HG03521 (cell line): ENCODE measurements around the gene EPHB2.

Experiments used
- ATAC-seq: cut with Tn5 transposase; IDR thresholded peaks from one replicate; pipeline ENCODE4 v1.9.1; 2021; ENCODE audit warnings: mild to moderate bottlenecking, moderate library complexity; ENCODE audit not compliant: unreplicated experiment

The EPHB2 gene

DNA sequence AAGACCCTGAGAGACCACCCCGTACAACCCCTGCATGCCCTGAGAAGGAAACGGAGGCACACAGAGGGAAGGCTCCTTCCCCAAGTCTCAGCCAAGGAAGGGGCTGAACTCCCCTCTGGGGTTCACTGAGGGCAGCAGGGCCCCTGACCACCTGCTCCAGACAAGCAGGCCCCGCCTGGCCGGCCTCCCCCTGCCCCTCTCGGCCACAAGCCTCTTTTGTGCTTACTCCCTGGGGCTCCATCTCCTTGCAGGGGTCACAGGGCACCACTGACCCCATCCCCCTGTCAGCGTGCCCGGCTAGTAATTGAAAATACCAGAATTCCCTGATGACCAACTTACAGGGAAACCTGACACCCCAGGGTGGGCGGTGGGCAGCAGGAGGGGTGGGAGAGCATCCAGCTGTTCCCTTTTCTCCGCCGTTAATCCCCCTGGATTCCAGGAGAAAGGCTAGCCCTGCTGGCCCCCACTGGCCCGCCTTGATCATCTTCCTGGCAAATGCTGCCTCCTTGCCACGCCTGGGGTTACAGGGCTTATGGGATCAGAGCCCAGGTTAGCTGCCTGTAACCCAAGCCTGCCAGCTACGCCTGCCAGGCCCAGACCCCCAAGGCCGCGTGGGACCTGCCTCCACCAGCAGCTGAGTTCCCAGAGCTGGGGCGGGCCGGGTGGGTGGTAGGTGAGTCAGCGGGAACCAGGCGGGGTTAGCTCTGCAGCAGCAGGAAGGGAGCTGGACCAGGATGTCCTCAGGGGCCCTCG is 165.9 kb downstream of the EPHB2 start:
- no peak for ATAC-seq

DNA sequence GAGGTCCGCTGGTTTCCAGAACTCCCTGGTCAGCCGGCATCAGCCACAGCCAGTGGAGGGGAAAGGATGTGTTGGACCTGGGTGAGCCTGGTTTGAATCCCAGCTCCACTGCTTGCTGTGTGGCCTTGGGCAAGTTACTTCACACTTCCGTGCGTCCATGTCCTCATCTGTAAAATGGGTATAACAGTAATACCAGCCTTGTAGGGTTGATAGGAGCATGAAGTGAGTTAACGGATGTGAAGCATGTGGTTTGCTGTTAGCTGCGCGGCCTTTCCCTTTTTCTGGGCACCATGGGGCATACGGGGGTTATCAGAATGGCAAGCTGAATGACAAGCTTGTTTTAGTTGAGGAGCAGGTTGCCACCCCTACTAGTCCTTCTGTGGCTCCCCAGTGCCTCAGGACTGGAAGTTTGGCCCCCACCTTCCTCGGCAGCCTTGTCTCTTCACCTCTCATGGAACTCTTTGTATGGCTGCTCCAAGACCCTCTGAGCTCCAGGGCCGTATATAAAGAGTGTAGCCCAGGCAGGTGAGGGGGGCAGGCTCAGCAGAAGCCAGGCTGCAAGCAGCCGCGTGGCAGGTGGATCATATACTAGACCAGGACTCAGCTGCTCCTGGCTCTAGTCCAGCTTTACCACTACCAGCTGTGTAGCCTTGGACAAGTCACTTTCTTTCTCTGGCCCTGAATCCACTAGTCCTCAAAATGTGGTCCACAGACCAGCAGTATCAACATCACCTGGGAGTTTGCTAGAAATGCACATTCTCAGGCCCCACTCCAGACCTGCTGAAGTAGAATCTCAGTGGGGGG is 166.7 kb downstream of the EPHB2 start:
- ATAC-seq, result no peak

DNA sequence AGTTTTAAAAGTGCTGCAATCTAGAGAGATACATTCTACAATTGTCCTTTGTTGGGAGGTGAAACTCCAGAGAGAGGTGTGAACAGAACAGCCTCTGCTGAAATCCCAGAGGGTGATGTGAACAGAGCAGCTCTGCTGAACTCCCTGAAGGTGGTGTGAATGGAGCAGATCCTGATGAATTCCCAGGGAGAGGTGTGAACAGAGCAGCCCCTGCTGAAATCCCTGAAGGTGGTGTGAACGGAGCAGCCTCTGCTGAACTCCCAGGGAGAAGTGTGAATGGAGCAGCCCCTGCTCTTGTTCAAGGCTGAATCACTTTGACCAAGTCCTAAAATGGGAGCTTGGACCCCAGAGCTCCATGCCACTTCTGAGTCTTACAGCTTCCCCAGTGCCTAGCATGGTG is 167.3 kb downstream of the EPHB2 start:
- no peak for ATAC-seq

GRCh38 chr1:22878626-22879025 is 168.0 kb downstream of the EPHB2 start:
- no peak for ATAC-seq

GRCh38 chr1:22879445-22879844 is 168.8 kb downstream of the EPHB2 start:
- ATAC-seq, result no peak

GRCh38 chr1:22880174-22880601 is 169.5 kb downstream of the EPHB2 start:
- ATAC-seq, result no peak

GRCh38 chr1:22883406-22883805 is 172.8 kb downstream of the EPHB2 start:
- no peak for ATAC-seq

DNA sequence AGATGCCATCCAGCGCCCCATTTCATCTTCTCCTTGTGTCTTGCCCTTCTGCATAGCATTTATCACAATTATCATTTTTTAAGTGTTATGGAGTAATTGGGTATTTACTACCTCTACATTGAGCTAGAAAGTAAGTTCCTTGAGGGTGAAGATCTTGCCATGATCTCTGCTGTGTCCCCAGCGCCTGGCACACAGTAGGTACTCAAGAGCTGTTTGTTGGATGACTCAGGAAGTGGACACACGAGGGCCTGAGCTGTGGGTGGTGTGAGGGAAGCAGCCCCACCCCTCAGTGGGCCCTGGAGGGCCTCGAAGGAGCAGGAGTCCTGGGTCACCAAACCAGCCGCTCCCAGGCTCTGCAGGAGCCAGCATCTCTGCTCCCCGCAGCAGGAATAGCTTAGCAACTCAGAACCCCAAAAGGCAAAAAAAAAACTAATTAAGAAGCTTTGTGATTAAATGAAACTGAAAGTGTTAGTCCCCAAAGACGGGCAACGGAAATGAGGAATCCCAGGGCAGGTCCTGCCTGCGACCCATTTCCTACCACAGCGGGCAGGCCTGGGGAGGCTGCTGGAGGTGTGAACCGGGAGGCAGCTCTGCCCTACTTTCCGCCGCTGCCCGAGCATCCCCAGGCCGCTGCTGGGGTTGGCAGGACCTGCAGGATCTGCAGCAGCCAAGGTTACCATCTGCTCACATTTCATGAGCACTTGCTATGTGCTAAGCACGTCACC is 174.3 kb downstream of the EPHB2 start:
- ATAC-seq, result no peak

DNA sequence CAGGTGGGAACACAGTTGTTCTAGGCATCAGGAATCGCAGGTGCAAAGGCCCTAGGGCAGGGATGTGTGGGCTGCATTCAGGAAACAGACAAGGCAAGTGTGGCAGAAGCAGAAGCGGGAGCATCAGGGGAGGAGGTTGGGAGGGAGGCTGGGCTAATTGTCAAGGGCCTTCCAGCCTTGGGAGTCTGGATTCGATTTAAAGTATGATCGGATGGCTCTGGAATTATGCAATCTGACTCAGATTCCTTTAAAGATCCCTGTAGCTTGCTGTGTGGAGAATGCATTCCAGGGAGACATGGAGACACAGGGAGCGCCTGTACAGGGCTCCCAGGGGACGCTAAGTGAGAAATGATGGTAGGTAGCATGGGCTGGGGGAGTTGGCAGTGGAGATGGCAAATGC is 175.6 kb downstream of the EPHB2 start:
- no peak for ATAC-seq

DNA sequence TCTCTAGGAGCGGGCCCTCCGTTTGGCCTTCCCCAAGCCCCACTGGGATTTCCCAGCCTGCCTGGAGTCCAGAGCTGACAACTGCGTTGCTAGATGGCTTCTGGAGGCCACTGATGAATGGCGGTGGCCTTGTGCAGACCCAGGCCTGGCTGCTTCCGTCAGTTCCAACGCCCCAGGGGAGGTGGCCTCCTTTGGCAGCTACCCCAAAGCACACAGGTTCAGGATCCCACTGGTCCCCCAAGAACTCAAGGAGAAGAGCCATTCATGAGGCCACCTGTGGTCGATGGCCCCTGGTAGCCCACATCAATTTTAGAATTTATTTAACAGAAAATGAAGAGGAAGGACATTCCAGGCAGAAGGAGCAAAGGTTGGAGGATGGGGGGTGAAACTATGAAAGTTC is 176.9 kb downstream of the EPHB2 start:
- ATAC-seq, result no peak

- ATAC-seq, result no peak
Measured at GRCh38 chr1:22888320-22889075, 177.9 kb downstream of the EPHB2 start.

DNA sequence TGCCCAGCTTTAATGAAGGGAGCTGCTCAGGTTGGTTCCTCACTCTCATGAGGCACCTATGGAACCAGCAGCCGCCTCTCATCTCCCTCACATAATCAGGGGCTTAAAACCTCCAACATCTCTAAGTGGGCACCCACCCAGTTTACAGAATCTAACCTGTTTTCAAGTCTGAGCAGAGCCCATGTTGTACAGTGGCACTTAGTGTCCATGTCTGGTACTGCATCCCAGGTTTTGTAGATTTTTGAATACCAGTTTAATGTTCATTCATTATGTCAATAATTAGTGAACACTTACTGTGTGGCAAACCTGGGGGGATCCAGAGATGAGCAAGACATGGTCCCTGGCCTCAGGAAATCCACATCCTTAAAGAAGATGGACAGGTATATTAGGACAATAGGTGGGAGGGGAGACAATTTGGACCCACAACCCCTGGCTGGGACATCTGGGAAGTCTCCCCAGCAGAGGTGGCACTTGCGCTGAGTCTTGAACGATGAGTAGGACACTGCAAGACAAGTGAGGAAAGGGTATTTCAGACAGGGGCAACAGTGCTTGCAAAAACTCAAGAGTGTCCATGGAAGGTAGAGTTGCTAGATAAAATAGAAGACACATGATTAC is 178.7 kb downstream of the EPHB2 start:
- no peak for ATAC-seq

DNA sequence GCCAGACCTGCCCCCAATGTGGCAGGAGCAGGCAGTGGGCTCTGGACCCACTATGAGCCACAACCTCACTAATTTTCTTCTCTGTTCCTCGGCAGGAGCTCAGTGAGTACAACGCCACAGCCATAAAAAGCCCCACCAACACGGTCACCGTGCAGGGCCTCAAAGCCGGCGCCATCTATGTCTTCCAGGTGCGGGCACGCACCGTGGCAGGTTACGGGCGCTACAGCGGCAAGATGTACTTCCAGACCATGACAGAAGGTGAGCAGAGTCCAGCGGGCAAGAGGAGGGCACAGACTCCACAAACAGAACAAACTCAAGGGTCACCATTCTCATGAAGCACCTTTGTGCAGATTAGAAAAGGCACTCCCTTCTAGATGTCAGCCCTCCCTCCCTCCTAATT is 182.2 kb downstream of the EPHB2 start:
- no peak for ATAC-seq

- no peak for ATAC-seq
Measured at GRCh38 chr1:22893292-22893691, 182.7 kb downstream of the EPHB2 start.

- no peak for ATAC-seq
Measured at GRCh38 chr1:22895357-22895756, 184.7 kb downstream of the EPHB2 start.

DNA sequence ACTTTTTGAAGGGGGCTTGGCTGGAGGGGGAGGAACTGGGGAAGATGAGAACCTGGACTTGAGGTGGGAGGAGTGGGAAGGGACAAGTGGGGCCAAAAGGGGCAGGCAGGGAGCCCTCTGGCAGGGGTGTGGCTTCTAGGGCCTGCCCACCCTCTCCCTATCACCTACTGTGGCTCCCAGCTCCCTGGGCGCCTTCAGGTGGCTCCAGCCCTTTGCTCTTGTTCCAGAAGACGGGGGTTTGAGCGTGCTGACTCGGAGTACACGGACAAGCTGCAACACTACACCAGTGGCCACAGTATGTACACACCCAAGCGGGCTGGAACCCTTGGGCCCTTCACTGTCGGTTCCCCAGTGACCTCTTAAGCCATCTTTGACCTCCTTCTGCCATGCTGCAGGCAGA is 185.5 kb downstream of the EPHB2 start:
- no peak for ATAC-seq

DNA sequence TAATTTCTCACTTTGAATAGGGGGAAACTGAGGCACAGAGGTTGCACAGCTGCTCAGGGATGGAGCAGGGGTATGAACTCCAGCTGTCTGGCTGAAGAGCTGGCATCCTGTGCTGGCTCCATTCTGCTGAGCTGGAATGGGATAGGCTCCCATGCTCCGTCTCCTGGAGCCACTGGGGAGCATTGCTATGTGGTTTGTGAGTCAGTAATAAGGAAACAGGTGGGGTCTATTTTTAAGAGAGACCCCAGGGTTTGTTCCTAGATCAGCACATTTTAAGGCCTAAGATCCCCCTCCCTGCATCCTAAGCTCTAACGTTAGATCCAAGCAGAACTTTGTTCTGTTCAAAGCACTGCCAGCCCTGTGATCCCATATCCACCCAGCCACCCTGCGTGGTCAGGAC is 189.8 kb downstream of the EPHB2 start:
- ATAC-seq, result no peak

GRCh38 chr1:22903113-22903512 is 192.5 kb downstream of the EPHB2 start:
- no peak for ATAC-seq

- ATAC-seq, result no peak
Measured at GRCh38 chr1:22906968-22907367, 196.3 kb downstream of the EPHB2 start.

- ATAC-seq, result no peak
Measured at GRCh38 chr1:22907528-22907927, 196.9 kb downstream of the EPHB2 start.
